NCI-H82 treated with DMSO at 0.1 percent for 48 hours (cell line): ENCODE results near the gene LUC7L.
"Not testable (repeated sequence)": the region's sequence is repeated elsewhere in the genome, so short reads cannot be mapped to it uniquely, and the experiment has no call there.

Source experiments
- DNase-seq: peaks from one replicate; lab custom pipeline; 2025; ENCODE audit not compliant: unreplicated experiment; lab: John Stamatoyannopoulos, UW

Gene LUC7L, protein sequence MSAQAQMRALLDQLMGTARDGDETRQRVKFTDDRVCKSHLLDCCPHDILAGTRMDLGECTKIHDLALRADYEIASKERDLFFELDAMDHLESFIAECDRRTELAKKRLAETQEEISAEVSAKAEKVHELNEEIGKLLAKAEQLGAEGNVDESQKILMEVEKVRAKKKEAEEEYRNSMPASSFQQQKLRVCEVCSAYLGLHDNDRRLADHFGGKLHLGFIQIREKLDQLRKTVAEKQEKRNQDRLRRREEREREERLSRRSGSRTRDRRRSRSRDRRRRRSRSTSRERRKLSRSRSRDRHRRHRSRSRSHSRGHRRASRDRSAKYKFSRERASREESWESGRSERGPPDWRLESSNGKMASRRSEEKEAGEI

GRCh38 chr16:228852-229730, at the start of gene LUC7L:
TSS of gene LUC7L (minus strand) at chr16:229449. CDS start at chr16:229339, 110 bp downstream.
- DNase-seq, result peak; percentile 70

DNA sequence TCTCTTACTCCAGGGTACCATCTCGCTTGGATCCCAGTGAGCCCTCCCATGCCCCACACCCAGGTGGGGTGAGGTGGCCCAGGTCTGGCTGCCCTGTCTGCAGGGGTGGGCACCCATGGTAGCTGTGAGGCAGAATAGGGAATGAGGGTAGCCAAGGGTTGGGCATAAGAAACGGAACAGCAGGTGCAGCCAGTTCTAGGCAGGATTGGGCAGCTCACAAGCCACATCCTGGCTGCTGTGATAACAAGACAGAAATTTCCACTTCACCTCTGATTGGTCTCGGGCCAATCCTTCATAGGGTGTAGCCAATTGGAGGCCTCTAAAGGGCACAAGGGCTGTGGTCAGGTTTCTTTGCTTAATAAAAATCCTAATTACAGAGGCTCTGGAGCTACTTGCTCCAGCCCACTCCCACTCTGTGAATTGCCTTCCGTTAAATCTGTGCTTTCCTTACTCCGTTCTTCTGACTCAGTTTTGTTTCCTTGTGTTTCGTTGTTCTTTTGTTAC, 49.7 kb upstream of the LUC7L start:
- no peak for DNase-seq

GRCh38 chr16:276426-277077, 47.3 kb upstream of the LUC7L start:
- DNase-seq, result no peak

DNA sequence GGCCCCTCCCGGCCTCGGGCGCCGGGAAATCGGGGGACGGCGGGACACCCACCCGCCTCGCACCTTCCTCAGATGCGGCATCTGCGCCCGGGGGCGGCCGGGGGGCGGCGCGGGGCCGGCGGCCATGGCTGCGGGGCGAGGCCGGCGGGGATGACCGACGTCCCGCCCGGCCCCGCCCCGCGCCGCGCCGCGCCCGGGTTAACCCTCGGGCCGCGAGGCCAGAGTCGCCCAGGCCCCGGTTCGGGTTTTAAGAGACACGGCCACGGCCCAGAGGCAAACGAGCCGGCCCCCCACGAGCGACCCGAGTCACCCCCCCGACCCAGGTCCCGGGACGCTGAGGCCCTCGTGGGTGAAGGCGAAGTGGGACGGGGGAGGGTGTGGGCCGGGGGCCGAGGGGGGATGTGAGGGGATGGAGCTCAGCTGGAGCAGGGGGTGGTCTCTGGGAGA, 46.6 kb upstream of the LUC7L start, which contains the start of gene RGS11:
RGS11 (minus strand) TSS at position 159 of the 447 bp plus-strand sequence; CDS start at position 126, 33 bp downstream.
- no peak for DNase-seq

GRCh38 chr16:275041-275641, 45.9 kb upstream of the LUC7L start:
- no peak for DNase-seq

DNA sequence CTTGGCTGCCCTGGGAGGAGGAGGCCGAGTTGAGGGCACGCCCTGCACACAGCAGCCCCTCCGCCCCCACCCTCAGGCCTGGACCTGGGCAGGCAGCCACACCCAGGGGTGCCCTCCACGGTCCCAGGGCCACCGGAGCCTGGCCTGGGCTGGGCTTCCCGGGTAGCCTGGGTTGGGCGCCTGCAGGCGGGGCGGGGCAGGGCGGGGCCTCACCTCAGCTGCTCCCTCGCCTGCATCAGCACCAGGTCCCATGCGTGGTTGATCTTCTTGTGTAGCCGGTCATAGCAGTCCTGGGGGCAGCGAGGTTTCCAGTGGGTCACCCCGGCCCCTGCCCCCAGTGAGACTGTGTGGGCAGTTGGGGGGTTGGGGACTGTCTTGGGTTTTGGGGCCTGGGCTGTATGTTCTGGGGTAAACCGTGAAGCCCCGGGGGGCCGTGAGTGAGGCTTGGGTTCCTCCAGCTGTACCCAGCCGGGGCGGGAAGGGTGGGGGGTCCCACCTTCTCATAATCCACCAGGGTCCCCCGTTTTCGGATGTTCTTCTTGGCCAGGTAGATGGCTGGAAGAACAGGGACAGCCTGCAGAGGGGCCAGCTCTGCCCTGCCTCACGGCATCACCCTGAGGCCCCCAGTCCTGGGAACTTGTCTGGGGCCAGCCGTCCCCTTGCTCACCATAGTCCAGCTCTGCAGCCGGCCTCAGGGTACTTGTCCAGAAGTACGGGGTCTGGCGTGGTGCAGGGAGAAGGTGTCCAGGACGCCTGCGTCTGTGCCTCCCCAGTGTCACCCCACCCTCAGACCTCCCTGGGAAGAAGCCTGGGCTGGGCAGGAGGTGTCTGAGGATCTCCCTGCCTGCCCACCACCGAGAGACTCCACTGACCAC, 44.5 kb upstream of the LUC7L start:
- no peak for DNase-seq

DNA sequence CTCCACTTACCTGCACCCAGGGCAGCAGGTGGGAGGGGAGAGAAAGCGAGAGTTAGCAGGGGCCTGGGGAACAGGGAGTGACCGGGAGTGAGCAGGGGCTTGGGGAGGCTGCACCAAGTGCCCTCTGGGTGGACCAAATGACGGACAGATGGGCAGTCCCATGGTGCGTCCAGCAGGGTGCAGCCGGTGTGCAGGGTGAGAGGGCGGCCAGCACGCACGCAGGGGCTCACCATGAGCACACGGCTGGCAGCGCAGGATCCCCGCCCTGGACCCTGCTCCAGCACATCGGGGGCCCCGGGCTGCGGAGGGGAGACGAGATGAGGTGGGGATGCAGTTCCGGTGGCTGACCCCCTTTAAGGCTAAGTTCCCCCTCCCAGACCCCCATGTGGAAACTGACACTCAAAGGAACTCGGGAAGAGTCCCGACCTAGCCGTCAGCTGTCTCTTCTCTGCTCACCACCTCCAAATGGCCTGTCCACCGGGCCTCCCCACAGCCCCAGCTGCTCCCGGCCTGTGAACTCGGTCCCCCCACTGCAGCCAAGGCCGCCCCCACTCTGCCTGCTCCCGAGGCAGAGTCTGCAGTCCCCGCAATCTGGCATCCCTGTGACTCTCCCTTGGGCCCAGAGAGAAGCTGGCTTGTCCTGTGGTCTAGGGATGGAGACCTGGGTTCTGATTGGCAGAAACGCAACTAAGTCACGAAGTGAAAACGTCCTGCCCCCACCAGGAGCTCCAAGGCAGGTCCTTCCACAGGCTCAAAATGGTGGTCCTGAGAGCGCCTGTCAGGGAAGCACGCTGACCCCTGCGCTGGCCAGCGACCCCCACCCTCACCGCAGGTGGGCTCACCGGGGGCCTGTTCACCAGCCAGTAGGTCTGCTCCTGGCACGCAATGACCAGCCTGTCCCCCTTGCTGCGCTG, 43.6 kb upstream of the LUC7L start:
- no peak for DNase-seq

GRCh38 chr16:270381-271255, 41.4 kb upstream of the LUC7L start:
- DNase-seq, result no peak

- no peak for DNase-seq
Measured at GRCh38 chr16:269061-269796, 40.0 kb upstream of the LUC7L start.

DNA sequence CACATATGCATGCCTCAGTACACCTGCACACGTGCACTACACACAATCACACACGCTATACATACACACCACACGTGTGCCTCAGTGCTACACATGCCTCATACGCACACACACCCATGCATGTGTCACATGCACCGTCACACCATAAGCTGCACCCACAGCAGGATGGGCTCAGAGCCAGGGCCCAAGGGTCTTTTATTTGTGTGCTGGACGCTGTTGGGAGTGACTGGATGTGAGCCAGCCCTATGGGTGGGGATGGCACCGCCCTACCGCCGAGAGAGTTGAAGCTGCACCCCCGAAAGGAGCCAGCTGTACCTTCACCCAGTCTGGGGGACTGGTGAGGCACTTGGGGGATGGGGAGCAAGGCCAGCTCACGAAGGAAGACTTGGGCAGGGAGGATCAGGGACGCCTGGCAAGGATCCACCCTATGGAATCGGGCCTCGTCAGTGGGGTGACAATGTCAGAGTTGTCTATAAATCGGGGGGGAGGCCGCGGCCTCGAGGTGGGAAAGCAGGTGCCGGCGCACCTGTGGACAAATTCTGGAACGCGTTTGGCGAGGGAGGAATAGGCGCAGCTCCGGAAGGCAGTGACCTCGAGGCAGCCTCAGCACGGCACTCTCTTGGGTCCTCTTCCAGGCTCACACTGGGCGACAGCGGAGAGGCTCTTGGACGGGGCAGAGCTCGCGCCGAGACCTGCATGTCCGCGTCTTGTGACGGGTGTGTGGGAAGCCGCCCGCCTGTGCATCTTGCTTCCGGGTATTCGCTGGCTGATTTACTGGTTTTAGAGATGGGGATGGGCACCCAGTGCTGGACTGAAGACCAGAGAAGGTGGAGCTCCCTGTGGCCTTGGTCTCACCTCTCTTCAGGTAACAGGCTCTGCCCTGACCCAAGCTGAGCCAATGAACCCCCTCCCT, 39.1 kb upstream of the LUC7L start:
- no peak for DNase-seq

- not testable (repeated sequence) for DNase-seq
Measured at GRCh38 chr16:267562-267961, 38.3 kb upstream of the LUC7L start.

GRCh38 chr16:266258-267164, 37.3 kb upstream of the LUC7L start:
- DNase-seq, result no peak

DNA sequence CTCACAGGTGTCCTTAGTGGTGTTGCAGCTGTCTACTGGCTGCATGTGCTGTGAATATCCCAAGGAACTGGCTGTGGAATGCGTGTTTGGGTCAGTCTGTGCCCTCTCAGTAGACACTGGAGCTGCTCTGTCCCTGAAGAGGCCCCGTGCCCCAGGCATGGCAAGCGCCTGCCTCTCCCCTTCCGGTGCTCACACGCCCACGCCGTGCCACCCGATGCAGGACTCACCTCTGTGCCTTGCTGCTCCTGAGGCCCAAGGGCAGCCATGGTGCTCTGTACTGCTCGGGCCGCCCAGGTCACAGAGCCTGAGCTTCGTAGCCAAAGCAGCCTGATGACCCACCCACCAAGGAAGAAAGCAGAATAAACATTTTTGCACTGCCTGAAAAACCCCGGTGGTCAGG, 36.5 kb upstream of the LUC7L start:
- DNase-seq, result no peak

- DNase-seq, result no peak
Measured at GRCh38 chr16:265002-265529, 35.8 kb upstream of the LUC7L start.

- DNase-seq, result no peak
Measured at GRCh38 chr16:264440-264951, 35.2 kb upstream of the LUC7L start.
